HG03139 (cell line): ENCODE results near the gene ZBTB11.
"Not testable (repeated sequence)": the region's sequence is repeated elsewhere in the genome, so short reads cannot be mapped to it uniquely, and the experiment has no call there.

Source experiments
- ATAC-seq: cut with Tn5 transposase; IDR thresholded peaks from one replicate; pipeline ENCODE4 v1.9.1; 2021; ENCODE audit not compliant: unreplicated experiment

ZBTB11 gene

GRCh38 chr3:101646726-101647125 lies 30.2 kb downstream of the ZBTB11 start:
- ATAC-seq, result no peak

GRCh38 chr3:101643861-101644613 lies 32.9 kb downstream of the ZBTB11 start:
- no peak for ATAC-seq

GRCh38 chr3:101643009-101643844 lies 33.7 kb downstream of the ZBTB11 start:
- ATAC-seq, result no peak

- no peak for ATAC-seq
These were observed 34.5 kb downstream of the ZBTB11 start for GRCh38 chr3:101642441-101642840.

- ATAC-seq, result not testable (repeated sequence)
These were observed 35.4 kb downstream of the ZBTB11 start for GRCh38 chr3:101641397-101642115.

GRCh38 chr3:101640256-101640655 lies 36.7 kb downstream of the ZBTB11 start:
- ATAC-seq, result no peak

GRCh38 chr3:101639280-101639963 lies 37.5 kb downstream of the ZBTB11 start:
- ATAC-seq, result no peak

GRCh38 chr3:101638261-101638745 lies 38.6 kb downstream of the ZBTB11 start:
- no peak for ATAC-seq

- ATAC-seq, result no peak
These were observed 39.5 kb downstream of the ZBTB11 start for GRCh38 chr3:101637451-101637850.

GRCh38 chr3:101635954-101636798 lies 40.8 kb downstream of the ZBTB11 start:
- ATAC-seq, result peak; percentile 91

GRCh38 chr3:101635345-101635744 lies 41.6 kb downstream of the ZBTB11 start:
- ATAC-seq, result no peak

GRCh38 chr3:101634591-101635196 lies 42.2 kb downstream of the ZBTB11 start:
- no peak for ATAC-seq

GRCh38 chr3:101633186-101633585 lies 43.7 kb downstream of the ZBTB11 start:
- ATAC-seq, result no peak

- ATAC-seq, result no peak
These were observed 44.3 kb downstream of the ZBTB11 start for GRCh38 chr3:101632586-101632985.

- not testable (repeated sequence) for ATAC-seq
These were observed 45.0 kb downstream of the ZBTB11 start for GRCh38 chr3:101631959-101632358.

- no peak for ATAC-seq
These were observed 45.7 kb downstream of the ZBTB11 start for GRCh38 chr3:101631098-101631796.

GRCh38 chr3:101629219-101629618 lies 47.7 kb downstream of the ZBTB11 start:
- ATAC-seq, result no peak

- no peak for ATAC-seq
These were observed 51.1 kb downstream of the ZBTB11 start for GRCh38 chr3:101625879-101626278.

GRCh38 chr3:101624857-101625256 lies 52.1 kb downstream of the ZBTB11 start:
- ATAC-seq, result no peak
